SH-SY5Y (cell line): ENCODE data around the gene CFAP68.

Experiments
- GATA2 ChIP-seq: IDR thresholded peaks from 2 replicates; pipeline ENCODE4 v1.6.1; 2011; ENCODE audit warnings: mild to moderate bottlenecking, low read depth, low read length
- GATA3 ChIP-seq: IDR thresholded peaks from 2 replicates; pipeline ENCODE4 v1.6.1; 2011; ENCODE audit warnings: low read depth, mild to moderate bottlenecking, low read length, moderate library complexity

Gene CFAP68

GRCh38 chr11:111846636-111847035 lies 32.7 kb upstream of the CFAP68 start:
- TF ChIP-seq GATA2, result no peak
- no peak for TF ChIP-seq GATA3

GRCh38 chr11:111849631-111850030 lies 29.7 kb upstream of the CFAP68 start:
- no peak for TF ChIP-seq GATA3

- no peak for TF ChIP-seq GATA3
- TF ChIP-seq GATA2, result no peak
These were observed 28.3 kb upstream of the CFAP68 start for GRCh38 chr11:111851067-111851466.

- TF ChIP-seq GATA3 (no peak), GATA2 (no peak)
These were observed 27.7 kb upstream of the CFAP68 start for GRCh38 chr11:111851636-111852035.

- TF ChIP-seq GATA3 (no peak), GATA2 (no peak)
These were observed 27.2 kb upstream of the CFAP68 start for GRCh38 chr11:111852103-111852502.

GRCh38 chr11:111855506-111855905 lies 23.8 kb upstream of the CFAP68 start:
- TF ChIP-seq GATA2, result no peak
- TF ChIP-seq GATA3, result no peak

- TF ChIP-seq GATA2, result no peak
- no peak for TF ChIP-seq GATA3
These were observed 19.1 kb upstream of the CFAP68 start for GRCh38 chr11:111860257-111860656.

- no peak for TF ChIP-seq GATA2
These were observed 9.2 kb upstream of the CFAP68 start for GRCh38 chr11:111870113-111870512.

- no peak for TF ChIP-seq GATA3
- no peak for TF ChIP-seq GATA2
These were observed 8.8 kb upstream of the CFAP68 start for GRCh38 chr11:111870522-111870885.

GRCh38 chr11:111870886-111871692 lies 8.3 kb upstream of the CFAP68 start, which contains the start of gene ALG9:
TSS of gene ALG9 (minus strand) at chr11:111871581. CDS start at chr11:111871482, 99 bp downstream.
- TF ChIP-seq GATA3 (no peak), GATA2 (no peak)

GRCh38 chr11:111871693-111872161 lies 7.6 kb upstream of the CFAP68 start:
- TF ChIP-seq GATA2 (no peak), GATA3 (no peak)

- TF ChIP-seq GATA2 (no peak), GATA3 (no peak)
These were observed 924 bp upstream of the CFAP68 start for GRCh38 chr11:111878385-111878848.

- TF ChIP-seq GATA2 (no peak), GATA3 (no peak)
These were observed 258 bp downstream of the CFAP68 start for GRCh38 chr11:111879637-111879960.

- no peak for TF ChIP-seq GATA2
- no peak for TF ChIP-seq GATA3
These were observed 2.9 kb downstream of the CFAP68 start for GRCh38 chr11:111882202-111882601.

GRCh38 chr11:111886032-111886431 lies 6.7 kb downstream of the CFAP68 start:
- no peak for TF ChIP-seq GATA3
- TF ChIP-seq GATA2, result no peak
